A204.1 (cell line): ENCODE results near the gene PTTG2.
"Not testable (repeated sequence)": the region's sequence is repeated elsewhere in the genome, so short reads cannot be mapped to it uniquely, and the experiment has no call there.

ENCODE experiments used
- FAIRE-seq: peaks from 2 replicates; lab custom pipeline; 2012; peaks lifted over from hg19 to GRCh38; lab: Jason Lieb, UNC

Gene PTTG2

GRCh38 chr4:37958932-37959331 lies 1.3 kb upstream of the PTTG2 start:
- FAIRE-seq, result no peak

GRCh38 chr4:37960679-37961450 lies 667 bp downstream of the PTTG2 start:
- FAIRE-seq, result no peak

GRCh38 chr4:37964734-37965457 lies 4.7 kb downstream of the PTTG2 start:
- no peak for FAIRE-seq

- no peak for FAIRE-seq
These were observed 5.8 kb downstream of the PTTG2 start for GRCh38 chr4:37966044-37966443.

- no peak for FAIRE-seq
These were observed 7.5 kb downstream of the PTTG2 start for GRCh38 chr4:37967736-37968135.

GRCh38 chr4:37968747-37969146 lies 8.5 kb downstream of the PTTG2 start:
- no peak for FAIRE-seq

- no peak for FAIRE-seq
These were observed 10.5 kb downstream of the PTTG2 start for GRCh38 chr4:37970702-37971101.

GRCh38 chr4:37971202-37971601 lies 11.0 kb downstream of the PTTG2 start:
- FAIRE-seq, result no peak

- FAIRE-seq, result no peak
These were observed 13.2 kb downstream of the PTTG2 start for GRCh38 chr4:37973441-37973840.

- FAIRE-seq, result not testable (repeated sequence)
These were observed 15.2 kb downstream of the PTTG2 start for GRCh38 chr4:37975321-37975822.

- FAIRE-seq, result no peak
These were observed 16.3 kb downstream of the PTTG2 start for GRCh38 chr4:37976507-37976906.

GRCh38 chr4:37976991-37977470 lies 16.8 kb downstream of the PTTG2 start:
- no peak for FAIRE-seq

GRCh38 chr4:37977471-37978247 lies 17.5 kb downstream of the PTTG2 start:
- FAIRE-seq, result no peak

GRCh38 chr4:37978248-37978924 lies 18.2 kb downstream of the PTTG2 start:
- FAIRE-seq, result no peak

- no peak for FAIRE-seq
These were observed 20.0 kb downstream of the PTTG2 start for GRCh38 chr4:37980246-37980645.

GRCh38 chr4:37981425-37981824 lies 21.2 kb downstream of the PTTG2 start:
- no peak for FAIRE-seq

- FAIRE-seq, result no peak
These were observed 21.9 kb downstream of the PTTG2 start for GRCh38 chr4:37981844-37982720.

- no peak for FAIRE-seq
These were observed 22.5 kb downstream of the PTTG2 start for GRCh38 chr4:37982736-37983135.

GRCh38 chr4:37983951-37984350 lies 23.8 kb downstream of the PTTG2 start:
- no peak for FAIRE-seq

GRCh38 chr4:37985730-37986275 lies 25.6 kb downstream of the PTTG2 start:
- FAIRE-seq, result no peak

GRCh38 chr4:37988670-37989069 lies 28.5 kb downstream of the PTTG2 start:
- FAIRE-seq, result no peak
